GM19193 (cell line): Measurements from ENCODE around the gene FERMT1.

Experiments
- POLR2A ChIP-seq: IDR thresholded peaks from 4 replicates; pipeline ENCODE4 v1.6.1; 2011; ENCODE audit not compliant: insufficient read depth, insufficient read length; ENCODE audit errors: extremely low read depth

The FERMT1 gene

DNA sequence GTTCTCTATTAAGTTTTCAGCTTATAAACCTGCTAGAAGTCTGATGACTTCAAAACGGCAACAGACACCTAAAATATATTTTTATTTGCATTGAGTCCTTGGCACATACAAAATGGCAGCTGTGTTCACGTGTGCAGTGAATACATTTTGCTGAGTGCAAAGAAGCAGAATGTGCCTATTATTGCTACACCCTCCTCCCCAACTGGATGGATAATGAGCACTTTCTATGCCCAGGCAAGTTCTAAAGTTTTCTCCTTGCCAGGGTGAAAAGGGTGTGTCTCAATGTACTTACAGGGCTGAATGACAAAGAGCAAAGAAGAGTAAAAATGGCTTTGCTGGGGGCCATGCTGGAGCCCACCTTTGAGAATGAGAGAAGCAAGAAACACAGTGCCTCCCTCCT, 4.0 kb upstream of the FERMT1 start:
- no peak for TF ChIP-seq POLR2A

DNA sequence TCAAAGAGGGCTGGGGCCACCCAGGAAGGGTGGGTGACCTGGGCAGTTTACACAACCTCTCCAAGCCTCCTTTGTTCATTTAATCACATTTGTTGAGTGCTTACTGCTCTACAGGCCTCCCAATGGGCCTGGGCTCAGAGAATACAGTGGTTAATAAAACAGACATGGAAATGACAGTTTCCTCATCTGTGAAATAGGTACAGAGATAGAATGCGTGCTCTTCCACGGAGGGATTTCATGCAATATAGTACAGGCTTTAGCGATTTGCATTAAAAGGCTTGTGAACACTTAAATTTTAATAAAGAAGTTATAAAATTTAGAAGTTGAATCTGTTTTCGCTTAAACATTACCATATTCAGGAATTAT, 802 bp upstream of the FERMT1 start:
- no peak for TF ChIP-seq POLR2A

DNA sequence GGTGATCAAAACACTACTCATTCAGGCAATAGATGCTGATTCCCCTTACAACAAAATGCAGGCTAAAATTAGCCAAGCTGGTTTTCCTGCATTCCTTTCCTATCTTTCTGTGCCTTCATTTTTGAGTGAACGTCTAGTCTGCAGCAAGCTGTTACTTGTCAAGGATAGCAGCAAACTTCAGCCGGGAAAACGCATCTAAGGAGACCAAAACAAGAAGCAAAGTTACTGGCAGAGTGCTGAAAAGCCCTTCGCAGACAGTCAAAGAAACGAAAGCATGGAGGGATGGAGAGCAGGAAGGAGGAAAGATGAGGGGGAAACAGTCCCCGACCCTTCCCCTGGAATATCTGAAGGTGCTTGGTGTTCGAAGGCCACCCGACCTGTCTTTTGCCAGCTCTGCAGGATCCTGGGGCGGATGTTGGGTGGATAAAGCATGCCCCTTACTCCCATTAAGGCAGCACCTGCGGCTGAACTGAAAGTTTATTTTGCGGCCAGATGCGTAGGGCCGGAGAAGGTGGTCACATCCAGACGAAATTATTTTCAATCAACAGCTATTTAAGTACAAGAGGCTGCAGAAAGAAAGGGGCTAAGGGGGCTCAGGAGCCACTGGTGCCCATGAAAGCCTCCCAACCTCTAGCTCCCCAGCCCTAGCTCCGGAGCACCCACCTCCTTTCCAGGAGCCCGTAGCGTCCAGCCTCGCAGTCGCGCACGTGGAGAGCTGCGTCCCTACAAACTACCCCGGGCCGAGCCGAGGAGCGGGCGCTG, 538 bp downstream of the FERMT1 start:
- TF ChIP-seq POLR2A, result no peak

DNA sequence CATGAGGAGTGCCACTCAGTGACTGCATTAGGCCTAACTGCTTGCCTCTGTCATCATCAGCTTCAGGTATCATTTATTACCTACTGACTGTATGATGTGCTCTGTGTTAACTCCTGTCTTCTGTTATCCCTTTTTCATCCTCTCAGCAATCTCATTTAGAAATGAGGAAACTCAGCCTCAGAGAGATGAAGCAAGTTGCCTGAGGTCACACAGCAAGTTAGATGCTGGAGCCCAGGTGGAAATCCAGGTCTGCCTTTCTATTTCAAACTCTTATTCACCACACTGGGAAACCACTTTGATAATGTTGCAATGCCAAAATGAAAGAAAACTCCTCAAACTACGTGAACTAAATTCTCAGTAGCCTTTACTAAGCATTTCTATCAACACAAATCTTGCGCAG, 1.3 kb downstream of the FERMT1 start:
- TF ChIP-seq POLR2A, result no peak

DNA sequence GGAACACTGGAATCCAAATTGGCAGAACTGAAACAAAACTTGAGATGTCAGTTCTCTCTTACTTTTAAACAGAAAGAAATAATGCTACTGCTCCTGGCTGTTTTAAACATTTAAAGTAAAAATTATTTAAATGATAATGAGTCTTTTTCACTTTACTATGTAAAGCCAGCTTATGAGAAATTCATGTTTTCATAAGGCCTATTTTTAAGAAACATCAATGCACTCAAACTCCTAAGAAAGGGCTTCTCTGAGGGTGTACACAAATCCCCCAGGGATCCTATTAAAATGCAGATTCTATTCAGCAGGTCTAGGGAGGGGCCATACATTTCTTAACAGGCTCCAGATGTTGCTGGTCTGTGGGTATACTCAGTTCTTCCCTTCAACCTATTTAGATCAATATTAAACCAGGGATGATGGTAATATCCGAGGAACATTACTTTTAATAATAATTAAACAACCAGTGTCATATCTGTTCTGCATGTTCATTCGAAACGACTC, 2.3 kb downstream of the FERMT1 start:
- no peak for TF ChIP-seq POLR2A

DNA sequence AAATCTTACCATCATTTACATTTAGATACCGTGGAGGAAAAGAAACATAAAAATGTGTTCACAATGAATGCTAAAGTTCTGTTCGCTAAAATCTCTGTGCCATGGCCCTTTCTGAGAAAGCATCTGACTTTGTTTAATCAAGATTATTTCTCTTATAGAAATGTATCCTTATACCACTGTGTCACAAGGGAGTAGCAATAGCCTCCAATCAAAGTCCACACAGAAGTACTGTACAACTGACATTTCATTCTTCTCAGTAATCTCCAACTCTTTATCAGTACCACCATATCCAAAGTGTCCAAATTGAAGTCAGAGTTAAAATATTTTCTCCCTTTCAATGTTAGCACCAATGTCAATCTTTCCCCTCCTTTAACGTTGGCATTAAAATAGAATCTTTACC, 6.1 kb downstream of the FERMT1 start:
- no peak for TF ChIP-seq POLR2A

DNA sequence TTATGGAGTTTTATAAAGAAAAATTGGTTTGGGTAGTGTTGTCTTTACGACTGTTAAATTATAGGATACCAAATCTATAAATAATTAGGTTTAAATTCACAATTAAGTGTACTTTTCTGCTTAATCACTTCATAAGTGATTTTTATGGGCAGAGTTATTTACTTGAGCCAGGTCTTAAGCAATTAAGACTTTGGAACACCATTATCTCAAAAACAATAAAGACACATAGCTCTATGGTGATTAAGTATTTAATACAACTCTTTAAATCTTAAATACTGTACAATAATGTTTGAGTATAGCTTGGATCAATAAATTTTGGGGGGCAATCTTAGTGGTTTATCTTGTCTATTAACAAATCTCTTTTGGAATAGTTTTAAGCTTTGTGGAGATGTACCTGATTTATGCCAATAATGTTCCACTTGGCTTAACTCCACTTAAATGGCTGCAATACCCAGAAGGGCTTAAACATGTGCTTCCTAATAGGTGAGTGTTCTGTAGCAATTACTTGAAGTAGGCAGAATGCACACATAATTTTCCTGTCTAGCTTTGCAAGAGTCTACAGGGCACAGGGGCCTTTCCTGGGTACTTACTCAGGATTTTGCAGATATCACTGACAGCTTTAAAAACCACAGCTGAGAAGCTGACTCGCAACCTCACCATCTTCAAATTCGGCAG, 7.5 kb downstream of the FERMT1 start:
- no peak for TF ChIP-seq POLR2A

DNA sequence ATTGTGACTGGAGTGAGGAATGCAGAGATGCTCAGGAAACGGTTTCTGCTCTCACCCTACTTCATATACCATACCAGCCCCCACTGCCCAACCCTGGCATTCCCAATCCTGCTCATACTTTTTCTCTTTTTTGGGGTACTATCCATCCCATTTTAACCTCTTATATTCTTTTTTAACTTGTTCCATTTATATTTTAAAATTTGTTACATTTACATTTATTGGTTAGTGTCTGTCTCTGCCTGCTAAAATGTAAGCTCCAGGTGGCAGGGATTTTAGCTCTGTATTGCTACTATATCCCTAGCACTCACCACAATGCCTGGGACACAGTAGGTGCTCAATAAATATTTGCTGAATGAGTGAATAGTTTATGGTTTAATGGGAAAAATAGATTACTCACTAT, 8.1 kb downstream of the FERMT1 start:
- TF ChIP-seq POLR2A, result no peak

DNA sequence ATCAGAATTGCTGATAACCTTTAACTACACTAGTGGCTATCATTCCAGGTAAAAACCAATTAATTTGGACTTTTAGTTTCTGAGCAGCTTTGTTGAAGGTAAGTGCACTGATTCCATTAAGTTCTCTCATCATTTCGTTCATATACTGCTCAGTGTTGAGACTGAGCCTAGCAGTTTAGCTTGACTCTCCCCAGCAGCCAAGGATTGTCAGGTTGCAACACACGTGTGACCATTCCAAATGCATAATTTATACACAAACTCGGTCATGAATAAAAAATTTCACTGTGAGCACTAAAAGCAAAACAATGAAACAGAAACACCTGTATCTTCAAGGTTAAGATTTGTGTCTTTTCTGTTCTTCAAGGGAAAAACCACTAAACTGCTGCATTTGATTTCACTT, 8.9 kb downstream of the FERMT1 start:
- TF ChIP-seq POLR2A, result no peak

DNA sequence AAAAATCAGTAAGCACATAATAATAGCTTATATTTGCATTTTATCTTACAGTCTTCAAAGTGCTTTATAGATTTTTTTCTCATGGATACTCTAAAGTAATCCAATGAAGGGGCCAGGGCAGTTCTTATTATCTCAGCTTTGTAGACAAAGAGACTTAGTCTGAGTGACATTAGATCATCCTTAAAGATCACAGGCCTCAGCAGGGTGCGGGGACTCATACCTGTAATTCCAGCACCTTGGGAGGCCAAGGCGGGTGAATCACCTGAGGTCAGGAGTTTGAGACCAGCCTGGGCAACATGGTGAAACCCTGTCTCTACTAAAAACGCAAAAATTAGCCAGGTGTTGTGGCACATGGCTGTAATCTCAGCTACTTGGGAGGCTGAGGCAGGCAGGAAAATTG, 14.5 kb downstream of the FERMT1 start:
- TF ChIP-seq POLR2A, result no peak

DNA sequence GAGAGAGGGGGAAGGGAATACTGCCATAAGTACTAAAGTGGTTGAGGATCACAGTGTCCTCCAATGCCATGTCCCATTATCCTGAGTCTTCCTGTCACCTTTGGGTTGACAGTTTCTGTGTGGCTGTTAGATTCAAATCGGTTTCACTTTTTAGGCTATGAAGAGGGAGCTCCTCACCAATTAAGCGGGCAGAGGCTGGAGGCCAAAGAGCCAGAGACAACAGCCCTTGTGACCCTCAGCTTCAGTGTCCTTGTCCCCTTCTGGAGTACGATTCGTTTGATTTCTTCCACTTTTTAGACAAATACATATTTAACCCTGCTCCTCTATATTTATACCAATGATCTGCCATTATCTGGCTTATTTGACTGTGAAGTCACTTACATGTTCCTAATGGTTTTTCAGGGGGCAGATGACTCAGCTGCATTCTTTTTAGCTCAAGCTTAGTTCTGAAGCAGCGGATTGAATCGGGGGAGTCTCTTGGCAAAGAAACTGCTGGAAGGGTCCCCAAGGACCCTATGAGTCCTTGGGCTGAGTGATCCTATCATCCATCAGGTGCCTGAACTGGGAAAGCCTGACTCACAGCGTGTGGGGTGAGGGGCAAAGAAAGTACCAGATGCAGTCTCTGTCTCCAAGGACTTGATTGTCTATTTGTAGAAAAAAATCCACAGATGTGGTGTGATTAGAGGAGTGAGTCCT, 18.2 kb downstream of the FERMT1 start:
- no peak for TF ChIP-seq POLR2A

DNA sequence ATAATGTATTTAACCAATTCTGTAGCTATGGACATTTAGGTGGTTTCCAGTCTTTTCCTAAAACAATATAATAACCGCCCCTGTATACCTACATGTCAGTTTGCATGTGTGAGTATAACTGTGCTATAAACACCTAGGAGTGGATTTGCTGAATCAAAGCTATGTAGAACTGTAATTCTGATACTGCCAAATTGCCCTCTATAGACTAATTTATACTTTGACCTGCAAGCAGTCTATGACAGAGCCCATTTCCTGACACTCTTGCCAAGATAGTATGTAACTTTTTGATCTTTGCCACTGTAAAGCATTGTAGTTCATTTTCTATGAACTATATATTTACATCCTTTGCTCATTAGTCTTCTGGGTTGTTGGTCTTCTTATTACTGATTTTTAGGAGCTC, 19.5 kb downstream of the FERMT1 start:
- no peak for TF ChIP-seq POLR2A

DNA sequence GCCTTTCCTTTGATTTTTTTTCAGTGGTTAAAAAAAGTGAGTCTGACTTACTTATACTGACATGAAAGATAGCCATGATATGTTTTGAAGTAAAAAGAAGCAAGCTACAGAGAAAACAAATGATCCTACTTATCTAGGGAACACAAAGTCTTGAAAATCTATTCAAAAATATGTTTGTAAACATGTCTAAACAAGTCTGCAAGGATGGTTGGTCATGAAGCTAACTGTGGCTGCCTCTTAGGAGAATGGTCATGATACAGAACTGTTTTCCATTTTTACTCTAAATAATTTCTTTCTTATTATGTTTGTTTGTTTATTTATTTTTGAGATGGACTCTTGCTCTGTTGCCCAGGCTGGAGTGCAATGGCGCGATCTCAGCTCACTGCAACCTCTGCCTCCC, 21.5 kb downstream of the FERMT1 start:
- TF ChIP-seq POLR2A, result no peak

DNA sequence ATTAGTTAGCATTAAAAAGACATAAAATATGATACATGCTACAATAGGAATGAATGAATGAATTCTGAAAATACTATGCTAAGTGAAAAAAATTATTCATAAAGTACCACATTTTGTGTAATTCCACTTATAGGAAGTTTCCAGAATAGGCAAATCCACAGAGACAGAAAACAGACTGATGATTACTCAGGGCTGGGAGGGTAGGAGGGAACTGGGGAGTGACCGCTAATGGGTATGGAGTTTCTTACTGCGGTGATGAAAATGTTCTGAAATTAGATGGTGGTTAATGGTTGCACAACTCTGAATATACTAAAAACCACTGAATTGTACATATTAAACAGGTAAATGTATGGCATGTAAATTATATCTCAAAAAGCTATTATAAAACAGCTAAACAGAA, 22.6 kb downstream of the FERMT1 start:
- no peak for TF ChIP-seq POLR2A

DNA sequence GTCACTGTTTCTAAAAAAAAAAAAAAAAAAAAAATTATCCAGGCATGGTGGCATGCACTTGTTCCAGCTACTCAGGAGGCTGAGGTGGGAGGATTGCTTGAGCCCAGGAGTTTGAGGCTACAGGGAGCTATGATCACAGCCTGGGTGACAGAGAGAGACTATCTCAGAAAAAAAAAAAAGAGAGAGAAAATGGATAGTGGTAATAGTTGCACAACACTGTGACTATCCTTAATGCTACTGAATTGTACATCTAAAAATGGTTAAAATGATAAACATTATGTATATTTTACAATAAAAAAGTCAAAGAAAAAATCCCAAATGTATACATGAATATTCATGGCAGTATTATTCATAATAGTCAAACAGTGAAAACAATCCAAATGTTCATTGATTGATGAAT, 23.0 kb downstream of the FERMT1 start:
- no peak for TF ChIP-seq POLR2A

DNA sequence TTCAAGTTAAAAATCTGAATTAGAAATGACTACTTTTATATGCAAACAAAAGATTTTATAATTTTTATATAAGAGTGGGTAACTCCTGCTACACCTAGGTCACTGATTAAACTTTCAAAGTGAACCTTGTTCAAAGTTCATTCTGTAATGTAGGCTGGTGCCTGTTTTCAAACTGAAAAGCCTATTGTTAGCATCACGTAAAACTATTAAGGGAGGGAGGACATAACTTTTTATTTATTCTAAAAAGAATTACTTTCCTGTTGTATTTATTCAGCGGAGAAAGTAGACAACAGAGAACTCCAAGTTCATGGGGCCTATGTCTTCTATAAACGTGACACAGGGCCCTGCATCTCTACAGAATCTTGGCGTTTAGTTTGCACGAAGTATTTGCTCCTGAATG, 27.4 kb downstream of the FERMT1 start:
- no peak for TF ChIP-seq POLR2A
